IMR-90 (cell line): ENCODE results near the gene WWC2. TPM values are rescaled to one million over a fixed set of nuclear protein-coding genes. Genes with fewer than 3 reads are reported as not detected.
A peak's percentile ranks its signal among the peaks of the same experiment; 100 is the strongest.

Experiments used
- ATAC-seq: fragments of 200-7000 bp; cut with Tn5 transposase; 2 replicates; pipeline ENCODE4 v1.9.1; 2020; ENCODE audit warnings: low read depth, mild to moderate bottlenecking, moderate library complexity
- BruUV-seq: library from RNA; stranded (reverse); fragments of 400-500 nt; replicated peaks from 2 replicates; lab custom pipeline; 2021; lab: Mats Ljungman, UMichigan
- CTCF ChIA-PET: fragments of 300-600 bp; formaldehyde crosslinking; extraction: SDS; loops from one replicate; lab custom pipeline; 2021; ENCODE audit warnings: antibody characterized with exemption; lab: Yijun Ruan, JAX
- POLR2A ChIA-PET: fragments of 300-600 bp; sonication (Branson Sonifier 250); formaldehyde crosslinking; loops from one replicate; lab custom pipeline; 2022; ENCODE audit warnings: antibody characterized with exemption; ENCODE audit not compliant: unreplicated experiment; lab: Charles Lee
- DNase-seq: peaks from one replicate; pipeline ENCODE4 v3.0.0; 2013
- H2AFZ ChIP-seq: replicated peaks from 2 replicates; pipeline ENCODE3; 2013; ENCODE audit warnings: low read length, mild to moderate bottlenecking; ENCODE audit not compliant: poor library complexity
- H2AK5ac ChIP-seq: 2 replicates; pipeline ENCODE4 v1.6.1; 2013; ENCODE audit warnings: low read depth, low read length, inconsistent platforms
- H2AK9ac ChIP-seq: replicated peaks from 2 replicates; pipeline ENCODE3; 2013; ENCODE audit warnings: mild to moderate bottlenecking, low read depth, low read length, moderate library complexity; ENCODE audit not compliant: poor library complexity
- H2BK120ac ChIP-seq: 2 replicates; pipeline ENCODE4 v1.6.1; 2013; ENCODE audit warnings: low read depth, low read length, inconsistent platforms
- H2BK15ac ChIP-seq: 3 replicates; pipeline ENCODE4 v1.6.1; 2013; ENCODE audit warnings: low read depth, low read length, inconsistent platforms
- H2BK20ac ChIP-seq: 2 replicates; pipeline ENCODE4 v1.6.1; 2013; ENCODE audit warnings: low read depth, mild to moderate bottlenecking, inconsistent platforms, low read length, moderate library complexity
- H2BK5ac ChIP-seq: 2 replicates; pipeline ENCODE4 v1.6.1; 2013; ENCODE audit warnings: mild to moderate bottlenecking, low read depth, low read length, inconsistent platforms; ENCODE audit not compliant: poor library complexity, severe bottlenecking
- H3K14ac ChIP-seq: replicated peaks from 2 replicates; pipeline ENCODE4 v1.6.1; 2013; ENCODE audit warnings: low read depth, low read length, inconsistent platforms
- H3K18ac ChIP-seq: 2 replicates; pipeline ENCODE4 v1.6.1; 2013; ENCODE audit warnings: low read depth, low read length, control low read depth
- H3K23ac ChIP-seq: 2 replicates; pipeline ENCODE4 v1.6.1; 2013; ENCODE audit warnings: low read depth, low read length, inconsistent platforms
- H3K27ac ChIP-seq: 2 replicates; pipeline ENCODE4 v1.5.1; 2013; ENCODE audit warnings: mild to moderate bottlenecking, control low read depth, low read length; ENCODE audit not compliant: insufficient read depth
- H3K27me3 ChIP-seq: 2 replicates; pipeline ENCODE4 v1.6.1; 2013; ENCODE audit warnings: low read length; ENCODE audit not compliant: control insufficient read depth, insufficient read depth
- H3K36me3 ChIP-seq: 2 replicates; pipeline ENCODE4 v1.6.1; 2013; ENCODE audit warnings: low read length, mixed read lengths; ENCODE audit not compliant: control insufficient read depth, insufficient read depth
- H3K4ac ChIP-seq: 2 replicates; pipeline ENCODE4 v1.6.1; 2013; ENCODE audit warnings: low read depth, low read length, inconsistent platforms
- H3K4me1 ChIP-seq: 2 replicates; pipeline ENCODE4 v1.6.1; 2013; ENCODE audit warnings: low read length, mixed read lengths; ENCODE audit not compliant: control insufficient read depth, insufficient read depth
- H3K4me2 ChIP-seq: 2 replicates; pipeline ENCODE4 v1.6.1; 2013; ENCODE audit warnings: low read depth, mild to moderate bottlenecking, control low read depth, low read length, moderate library complexity
- H3K4me3 ChIP-seq: 2 replicates; pipeline ENCODE4 v1.5.1; 2013; ENCODE audit warnings: low read depth, mild to moderate bottlenecking, control low read depth, low read length, moderate library complexity; ENCODE audit not compliant: insufficient read depth
- H3K56ac ChIP-seq: 2 replicates; pipeline ENCODE4 v1.6.1; 2013; ENCODE audit warnings: low read length, inconsistent platforms; ENCODE audit not compliant: insufficient read depth; ENCODE audit errors: extremely low read depth
- H3K79me1 ChIP-seq, 2 experiments: 2 replicates each; pipeline ENCODE4 v1.6.1; 2013; ENCODE audit warnings: low read length in 2 of 2, inconsistent platforms in 1 of 2, low read depth in 1 of 2
- H3K9ac ChIP-seq: 2 replicates; pipeline ENCODE4 v1.6.1; 2013; ENCODE audit warnings: low read depth, low read length, control low read depth
- H3K9me1 ChIP-seq: 2 replicates; pipeline ENCODE4 v1.6.1; 2013; ENCODE audit warnings: low read length, inconsistent platforms; ENCODE audit not compliant: insufficient read depth
- H3K9me3 ChIP-seq: 2 replicates; pipeline ENCODE4 v1.6.1; 2013; ENCODE audit warnings: low read length; ENCODE audit not compliant: control insufficient read depth, insufficient read depth
- H4K20me1 ChIP-seq: 2 replicates; pipeline ENCODE4 v1.6.1; 2013; ENCODE audit warnings: low read length, inconsistent platforms; ENCODE audit not compliant: insufficient read depth
- H4K5ac ChIP-seq: 2 replicates; pipeline ENCODE4 v1.6.1; 2013; ENCODE audit warnings: mild to moderate bottlenecking, low read depth, low read length, control low read depth
- H4K8ac ChIP-seq, 2 experiments: 2 replicates each; pipeline ENCODE4 v1.6.1; 2013; ENCODE audit warnings: low read depth in 2 of 2, low read length in 2 of 2, control low read depth in 1 of 2, inconsistent platforms in 1 of 2
- H4K91ac ChIP-seq: 2 replicates; pipeline ENCODE4 v1.6.1; 2013; ENCODE audit warnings: low read depth, low read length, inconsistent platforms; ENCODE audit not compliant: insufficient read depth
- CEBPB ChIP-seq: IDR thresholded peaks from 2 replicates; pipeline ENCODE4 v1.6.1; 2012; ENCODE audit warnings: low read depth, low read length, improper control_type of control experiment
- CHD1 ChIP-seq: IDR thresholded peaks from 2 replicates; pipeline ENCODE4 v1.6.1; 2012; ENCODE audit warnings: low read depth, low read length, improper control_type of control experiment
- CTCF ChIP-seq: conservative IDR thresholded peaks from 2 replicates; pipeline ENCODE4 v1.5.1; 2012; ENCODE audit warnings: mild to moderate bottlenecking, low read depth, low read length, improper control_type of control experiment
- ELK1 ChIP-seq: fragments of 150-350 bp; IDR thresholded peaks from 2 replicates; pipeline ENCODE4 v1.6.1; 2016; ENCODE audit warnings: low read depth, mild to moderate bottlenecking, low read length, moderate library complexity, borderline replicate concordance
- FOS ChIP-seq: fragments of 150-350 bp; IDR thresholded peaks from 2 replicates; pipeline ENCODE4 v1.6.1; 2016; ENCODE audit warnings: low read depth, low read length
- MAFK ChIP-seq: IDR thresholded peaks from 2 replicates; pipeline ENCODE4 v1.6.1; 2012; ENCODE audit warnings: low read depth, low read length, improper control_type of control experiment
- MAZ ChIP-seq: IDR thresholded peaks from 2 replicates; pipeline ENCODE4 v1.6.1; 2012; ENCODE audit warnings: low read depth, mild to moderate bottlenecking, low read length, improper control_type of control experiment, moderate library complexity, borderline replicate concordance
- MXI1 ChIP-seq: IDR thresholded peaks from 2 replicates; pipeline ENCODE4 v1.6.1; 2012; ENCODE audit warnings: low read depth, mild to moderate bottlenecking, low read length, moderate library complexity, borderline replicate concordance
- NFE2L2 ChIP-seq: fragments of 150-350 bp; IDR thresholded peaks from 2 replicates; pipeline ENCODE4 v1.6.1; 2016; ENCODE audit warnings: low read depth, mild to moderate bottlenecking, low read length
- POLR2A ChIP-seq: IDR thresholded peaks from 2 replicates; pipeline ENCODE4 v1.6.1; 2012; ENCODE audit warnings: mild to moderate bottlenecking, low read depth, low read length
- RAD21 ChIP-seq: IDR thresholded peaks from 2 replicates; pipeline ENCODE4 v1.6.1; 2012; ENCODE audit warnings: low read length, improper control_type of control experiment
- RCOR1 ChIP-seq: IDR thresholded peaks from 2 replicates; pipeline ENCODE4 v1.6.1; 2012; ENCODE audit warnings: mild to moderate bottlenecking, low read length, improper control_type of control experiment; ENCODE audit not compliant: insufficient replicate concordance
- RFX5 ChIP-seq: IDR thresholded peaks from 2 replicates; pipeline ENCODE4 v1.8.0; 2012; ENCODE audit warnings: low read depth, mild to moderate bottlenecking, low read length, moderate library complexity
- USF2 ChIP-seq: fragments of 150-350 bp; IDR thresholded peaks from 2 replicates; pipeline ENCODE4 v1.6.1; 2017; ENCODE audit warnings: mild to moderate bottlenecking, antibody characterized with exemption, low read length, low read depth
- WGBS, 2 experiments: methylation state at CpG; one replicate each; pipeline versions ENCODE4 v1.1.5 to v1.1.7; 2013; ENCODE audit warnings: missing lambda C conversion rate in 2 of 2; ENCODE audit not compliant: insufficient read length in 1 of 2; ENCODE audit errors: extremely low coverage in 2 of 2; 5-methylcytosine and 5-hydroxymethylcytosine counted together
- dilution Hi-C: fragments of 300-500 bp; cut with HindIII; formaldehyde crosslinking; loops from one replicate; pipeline ENCODE4 v1.14.3; 2018; ENCODE audit warnings: low sequenced_read_pairs; ENCODE audit not compliant: unreplicated experiment
- in situ Hi-C: fragments of 300-500 bp; cut with MboI; formaldehyde crosslinking; loops from 3 replicates; pipeline ENCODE4 v1.14.3; 2019; ENCODE audit warnings: low sequenced_read_pairs, inconsistent platforms, mixed read lengths
- intact Hi-C: fragments of 100-400 bp; cut with micrococcal nuclease; formaldehyde crosslinking; loops from 2 replicates; pipeline ENCODE4 v1.10.0; 2022
- polyA plus RNA-seq, 3 experiments: library from polyadenylated mRNA; depleted of rRNA; stranded (reverse); fragments of >200 nt; gene quantifications; 2 replicates each; pipeline ENCODE4 v1.2.3, GENCODE V29; 2012; ENCODE audit warnings: low replicate concordance in 1 of 3
- total RNA-seq: library from RNA; depleted of rRNA; stranded (reverse); fragments of >200 nt; gene quantifications from 2 replicates; pipeline ENCODE4 v1.2.3, GENCODE V29; 2012

Gene WWC2
- total and polyA plus RNA-seq, 2 of the 4 experiments (the other 2 are of a cell fraction) = 26.6 to 27.4 TPM

- in situ Hi-C loops = no loop called here
- Histone ChIP-seq H3K14ac (no peak overlapping the region), H4K5ac (no peak overlapping the region), H2BK5ac (no peak overlapping the region), H3K79me1 (no peaks in the 10 kb centered on the region), H3K9me3 (no peaks in the 10 kb centered on the region), H4K20me1 (no peaks in the 10 kb centered on the region), H4K8ac (no peak overlapping the region), H3K36me3 (no peaks in the 10 kb centered on the region), H2BK20ac (no peak overlapping the region), H3K4me1 (peaks cover 2% of the 10 kb centered on the region; the same call in 1 of the 2 replicates), H3K9me1 (0 out of 2 replicates have a peak, but pooled peaks cover 3% of the 10 kb centered on the region), H3K23ac (no peak overlapping the region), H2AK5ac (no peak overlapping the region), H3K4ac (no peak overlapping the region), H2AK9ac (no peak overlapping the region), H3K4me3 (no peak overlapping the region), H3K9ac (no peak overlapping the region), H4K91ac (no peak overlapping the region), H3K27me3 (no peaks in the 10 kb centered on the region), H3K27ac (no peak overlapping the region; the same call in 1 of the 2 replicates), H3K18ac (no peak overlapping the region), H2BK120ac (no peak overlapping the region), H3K56ac (no peak overlapping the region), H2BK15ac (no peak overlapping the region), H2AFZ (peak overlapping the region; percentile 5), H3K4me2 (no peak overlapping the region)
- ChIA-PET POLR2A (no interaction called here), CTCF (no interaction called here)
- WGBS, 2 experiments = 57% methylated on average over 17 of the region's 40 CpGs; no CpG with 5 or more reads in 1 of the 2 experiments
- dilution Hi-C loops = no loop called here
- DNase-seq (no peak), ATAC-seq (no peak)
- no TSS peak for BruUV-seq
- intact Hi-C loops = no loop called here
- TF ChIP-seq NFE2L2 (no peak), CHD1 (no peak), CTCF (no peak), POLR2A (no peak), RCOR1 (no peak), USF2 (no peak), MAZ (no peak), RAD21 (no peak), ELK1 (no peak), FOS (no peak), MAFK (no peak), RFX5 (no peak), MXI1 (no peak), CEBPB (no peak)
Measured at GRCh38 chr4:183342541-183343533, 243.8 kb downstream of the WWC2 start.
